LNCAP (cell line): ENCODE data around the gene TBR1.

ENCODE experiments used
- CTCF ChIP-seq: fragments of 450-650 bp; IDR thresholded peaks from 2 replicates; pipeline ENCODE4 v1.5.1; 2017; ENCODE audit warnings: mild to moderate bottlenecking

The TBR1 gene

DNA sequence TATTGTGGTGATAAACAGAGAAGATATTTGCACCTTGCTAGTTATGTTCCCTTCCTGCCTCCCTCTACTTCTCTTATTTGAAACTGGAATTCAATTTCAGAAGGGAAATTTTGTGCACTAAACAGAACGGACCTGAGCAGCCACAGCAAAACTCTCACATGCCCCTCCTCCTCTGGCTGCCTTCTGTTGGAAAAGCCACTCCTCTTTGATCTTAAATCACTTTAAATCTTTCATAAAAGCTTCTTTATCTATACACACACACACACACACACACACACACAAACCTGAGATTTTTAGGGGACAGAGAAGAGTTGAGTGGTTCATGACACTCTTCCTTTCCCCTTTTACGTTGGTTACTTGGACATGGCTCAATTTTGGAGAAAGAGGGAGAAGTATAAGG lies 5.6 kb downstream of the TBR1 start:
- no peak for TF ChIP-seq CTCF

DNA sequence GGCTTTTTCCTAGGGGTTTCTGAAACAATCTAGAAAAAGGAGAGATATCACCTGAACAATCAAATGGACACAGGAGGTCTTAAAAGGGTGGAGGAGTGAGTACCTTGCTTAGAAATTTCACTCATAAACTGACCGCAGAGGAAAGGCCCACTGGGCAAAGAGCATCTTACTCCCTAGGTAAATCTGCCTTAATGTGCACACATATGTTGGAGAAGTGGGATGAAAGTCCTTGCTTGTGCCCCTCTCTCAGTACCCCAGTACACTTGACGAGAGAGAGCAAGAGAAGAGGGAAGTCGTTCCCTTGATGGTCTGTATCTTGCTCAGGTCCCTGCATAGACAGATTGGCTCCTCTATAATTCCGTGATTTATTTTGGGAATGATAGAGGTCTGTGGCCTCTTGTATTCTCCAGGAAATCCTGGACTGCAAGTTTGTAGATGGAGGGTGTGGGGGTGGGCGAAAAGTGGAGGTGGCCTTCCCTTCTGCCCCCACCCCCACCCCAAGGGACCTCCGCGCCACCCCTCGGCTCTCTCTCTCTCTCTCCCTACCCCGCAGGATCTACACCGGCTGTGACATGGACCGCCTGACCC lies 6.8 kb downstream of the TBR1 start:
- TF ChIP-seq CTCF: no peak

DNA sequence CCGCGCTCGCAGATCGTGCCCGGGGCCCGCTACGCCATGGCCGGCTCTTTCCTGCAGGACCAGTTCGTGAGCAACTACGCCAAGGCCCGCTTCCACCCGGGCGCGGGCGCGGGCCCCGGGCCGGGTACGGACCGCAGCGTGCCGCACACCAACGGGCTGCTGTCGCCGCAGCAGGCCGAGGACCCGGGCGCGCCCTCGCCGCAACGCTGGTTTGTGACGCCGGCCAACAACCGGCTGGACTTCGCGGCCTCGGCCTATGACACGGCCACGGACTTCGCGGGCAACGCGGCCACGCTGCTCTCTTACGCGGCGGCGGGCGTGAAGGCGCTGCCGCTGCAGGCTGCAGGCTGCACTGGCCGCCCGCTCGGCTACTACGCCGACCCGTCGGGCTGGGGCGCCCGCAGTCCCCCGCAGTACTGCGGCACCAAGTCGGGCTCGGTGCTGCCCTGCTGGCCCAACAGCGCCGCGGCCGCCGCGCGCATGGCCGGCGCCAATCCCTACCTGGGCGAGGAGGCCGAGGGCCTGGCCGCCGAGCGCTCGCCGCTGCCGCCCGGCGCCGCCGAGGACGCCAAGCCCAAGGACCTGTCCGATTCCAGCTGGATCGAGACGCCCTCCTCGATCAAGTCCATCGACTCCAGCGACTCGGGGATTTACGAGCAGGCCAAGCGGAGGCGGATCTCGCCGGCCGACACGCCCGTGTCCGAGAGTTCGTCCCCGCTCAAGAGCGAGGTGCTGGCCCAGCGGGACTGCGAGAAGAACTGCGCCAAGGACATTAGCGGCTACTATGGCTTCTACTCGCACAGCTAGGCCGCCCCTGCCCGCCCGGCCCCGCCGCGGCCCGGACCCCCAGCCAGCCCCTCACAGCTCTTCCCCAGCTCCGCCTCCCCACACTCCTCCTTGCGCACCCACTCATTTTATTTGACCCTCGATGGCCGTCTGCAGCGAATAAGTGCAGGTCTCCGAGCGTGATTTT lies 7.6 kb downstream of the TBR1 start:
- no peak for TF ChIP-seq CTCF

DNA sequence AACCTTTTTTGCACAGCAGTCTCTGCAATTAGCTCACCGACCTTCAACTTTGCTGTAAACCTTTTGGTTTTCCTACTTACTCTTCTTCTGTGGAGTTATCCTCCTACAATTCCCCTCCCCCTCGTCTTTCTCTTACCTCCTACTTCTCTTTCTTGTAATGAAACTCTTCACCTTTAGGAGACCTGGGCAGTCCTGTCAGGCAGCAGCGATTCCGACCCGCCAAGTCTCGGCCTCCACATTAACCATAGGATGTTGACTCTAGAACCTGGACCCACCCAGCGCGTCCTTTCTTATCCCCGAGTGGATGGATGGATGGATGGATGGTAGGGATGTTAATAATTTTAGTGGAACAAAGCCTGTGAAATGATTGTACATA lies 8.3 kb downstream of the TBR1 start:
- TF ChIP-seq CTCF: no peak

GRCh38 chr2:161424891-161425727 lies 9.0 kb downstream of the TBR1 start:
- no peak for TF ChIP-seq CTCF

DNA sequence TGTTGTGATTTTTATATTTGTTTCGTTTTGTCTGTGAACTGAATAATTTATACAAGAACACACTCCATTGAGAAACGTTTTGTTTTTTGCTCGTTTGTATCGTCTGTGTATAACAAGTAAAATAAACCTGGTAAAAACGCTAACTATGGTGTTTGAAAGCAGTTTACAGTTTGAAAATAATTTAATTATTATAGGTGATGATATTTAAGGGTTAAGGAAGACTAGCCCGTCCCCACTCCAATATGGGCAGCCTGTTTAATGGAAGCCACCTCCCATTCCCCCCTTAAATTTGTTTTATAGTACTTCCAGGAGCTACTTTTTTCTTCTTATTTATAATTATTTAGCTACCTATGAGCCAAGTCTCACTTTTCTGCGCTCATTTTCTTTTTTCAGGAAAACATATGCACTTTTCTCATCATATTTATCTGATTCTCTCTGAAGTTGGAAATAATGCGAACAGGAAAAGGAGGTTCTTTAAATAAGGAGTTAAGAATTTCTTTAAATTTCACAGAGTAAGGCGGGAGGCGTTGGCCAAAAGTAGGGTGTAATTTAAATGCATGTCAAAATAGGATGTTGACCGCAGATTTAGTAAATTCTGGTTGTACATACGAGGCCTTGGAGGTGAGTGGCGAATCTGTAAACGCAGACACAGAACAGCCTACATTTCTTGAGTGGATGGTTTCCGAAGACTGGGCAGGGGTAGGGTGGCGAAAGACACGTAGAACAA lies 9.8 kb downstream of the TBR1 start:
- TF ChIP-seq CTCF: no peak

DNA sequence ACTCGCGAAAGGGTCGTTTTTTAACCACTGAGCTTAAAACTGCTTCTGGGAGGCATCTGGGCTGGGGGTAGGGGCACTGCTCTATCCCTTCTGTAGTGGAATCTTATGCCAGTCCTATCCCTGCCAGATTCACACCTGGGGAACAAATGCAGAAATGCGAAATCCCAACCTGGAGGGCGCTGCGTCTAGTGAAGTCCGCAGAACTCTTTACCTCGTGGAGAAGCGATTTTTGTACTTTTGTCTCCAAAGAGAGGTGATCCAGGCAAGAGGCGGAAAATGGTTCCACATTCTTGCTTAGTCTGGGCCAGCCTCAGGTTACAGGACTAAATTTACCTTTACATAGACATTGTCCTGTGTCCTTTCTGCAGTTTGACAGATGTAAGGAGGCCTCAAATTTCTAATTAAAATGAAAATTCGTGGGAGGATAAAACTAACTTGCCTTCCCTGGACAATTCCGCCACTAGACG lies 10.4 kb downstream of the TBR1 start:
- TF ChIP-seq CTCF: no peak
